ENCODE data around the gene RFTN1. TPM values are rescaled to one million over a fixed set of nuclear protein-coding genes. Genes with fewer than 3 reads are reported as not detected.

RFTN1 gene
- total RNA-seq, 1 donor from 2014 or later, result 21.2 TPM

DNA sequence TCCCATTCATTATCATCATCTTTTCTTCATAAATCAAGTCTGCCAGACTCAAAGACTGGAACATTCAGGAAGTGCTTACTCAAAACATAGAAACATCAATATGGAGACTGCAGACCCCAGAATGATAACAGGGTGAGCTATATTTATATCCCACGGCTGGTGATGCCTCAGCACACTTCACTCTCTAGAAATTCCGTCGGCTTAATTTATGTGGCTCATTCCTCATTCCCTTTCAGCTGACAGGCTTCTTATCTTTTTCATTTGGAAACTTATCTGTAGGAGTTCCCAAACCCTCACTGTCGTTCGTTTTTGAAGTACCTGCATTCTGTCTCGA, 45.5 kb downstream of the RFTN1 start:
- DNase-seq (ENCODE audit: low spot score), result no peak

DNA sequence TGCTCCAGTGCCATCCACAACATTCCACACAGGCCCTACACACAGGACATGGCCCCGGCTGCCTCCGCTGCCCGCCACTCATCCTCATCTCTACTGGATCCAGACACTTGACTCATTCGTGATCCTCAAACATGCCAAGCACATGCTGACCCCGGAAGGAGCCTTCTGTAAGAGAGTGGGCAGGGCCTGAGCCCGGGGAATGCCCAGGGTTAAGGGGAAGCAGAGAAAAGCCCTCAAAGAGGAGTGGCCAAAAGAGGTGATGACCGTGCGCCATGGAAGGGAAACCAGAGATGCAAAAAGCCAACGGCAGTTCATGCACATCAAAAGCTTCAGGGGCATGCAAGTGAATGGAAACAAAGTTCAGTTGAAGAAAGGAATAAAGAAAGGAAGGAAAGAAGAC, 46.1 kb downstream of the RFTN1 start:
- no peak for DNase-seq (ENCODE audit: low spot score)

GRCh38 chr3:16466822-16467221, 46.7 kb downstream of the RFTN1 start:
- DNase-seq (ENCODE audit: low spot score), result no peak

GRCh38 chr3:16464511-16465148, 48.9 kb downstream of the RFTN1 start:
- no peak for DNase-seq (ENCODE audit: low spot score)

- DNase-seq (ENCODE audit: low spot score), result no peak
Measured at GRCh38 chr3:16463914-16464313, 49.6 kb downstream of the RFTN1 start.

DNA sequence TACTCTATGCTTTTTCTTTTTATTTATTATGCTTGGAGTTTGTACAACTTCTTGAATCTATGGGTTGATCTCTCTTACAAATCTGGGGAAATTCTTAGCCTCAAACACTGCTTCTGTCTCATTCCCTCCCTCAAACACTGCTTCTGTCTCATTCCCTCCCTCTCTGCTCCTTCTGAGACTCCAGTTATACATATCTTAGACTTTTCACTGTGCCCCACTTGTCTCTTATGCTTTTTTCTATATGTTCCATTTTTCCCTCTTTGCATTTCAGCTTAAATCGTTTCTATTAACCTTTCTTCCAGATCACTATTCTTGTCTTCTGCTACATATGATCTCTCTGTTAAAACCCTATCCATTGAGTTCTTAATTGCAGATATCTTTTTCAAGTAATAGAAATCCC, 50.4 kb downstream of the RFTN1 start:
- no peak for DNase-seq (ENCODE audit: low spot score)

- no peak for DNase-seq (ENCODE audit: low spot score)
Measured at GRCh38 chr3:16462679-16463078, 50.8 kb downstream of the RFTN1 start.

DNA sequence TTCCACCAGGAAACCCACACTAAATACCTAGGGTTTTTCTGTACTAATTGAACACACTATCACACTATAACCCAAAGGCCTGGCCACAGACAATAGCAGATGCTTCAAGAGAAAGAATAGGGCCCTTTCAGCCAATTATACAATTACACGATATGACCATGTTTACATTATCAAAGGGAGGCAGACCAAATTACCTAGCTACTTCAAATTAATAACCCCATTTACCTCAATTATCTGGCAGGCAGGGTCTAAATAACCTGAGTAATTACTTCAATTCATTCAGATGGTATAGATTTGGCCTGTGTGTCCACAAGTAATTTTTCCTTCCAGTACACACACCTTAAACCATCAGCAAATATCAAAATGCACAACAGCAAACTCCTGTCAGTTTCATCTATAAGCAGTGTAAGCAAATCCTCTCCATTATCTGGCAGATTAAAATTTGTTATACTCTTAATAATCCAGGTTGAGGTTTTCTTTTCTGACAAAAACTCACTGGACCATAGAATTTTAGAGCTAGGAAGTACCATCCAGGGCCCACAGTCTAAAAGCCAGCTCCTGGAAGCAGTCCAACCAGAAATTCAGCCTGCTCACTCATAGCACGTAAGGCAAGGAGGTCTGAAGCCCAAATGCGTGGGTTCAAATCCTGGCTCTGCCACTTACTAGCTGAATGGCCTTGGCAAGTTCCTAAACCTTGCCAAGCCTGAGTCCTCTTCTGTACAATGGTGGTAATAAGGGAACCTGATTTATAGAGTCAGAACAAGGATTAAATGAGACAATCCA, 51.8 kb downstream of the RFTN1 start:
- no peak for DNase-seq (ENCODE audit: low spot score)

GRCh38 chr3:16460886-16461285, 52.6 kb downstream of the RFTN1 start:
- no peak for DNase-seq (ENCODE audit: low spot score)

- DNase-seq (ENCODE audit: low spot score), result no peak
Measured at GRCh38 chr3:16460273-16460672, 53.2 kb downstream of the RFTN1 start.

GRCh38 chr3:16456784-16457415, 56.6 kb downstream of the RFTN1 start:
- peak; percentile 91 for DNase-seq (ENCODE audit: low spot score)

- no peak for DNase-seq (ENCODE audit: low spot score)
Measured at GRCh38 chr3:16455966-16456365, 57.5 kb downstream of the RFTN1 start.

DNA sequence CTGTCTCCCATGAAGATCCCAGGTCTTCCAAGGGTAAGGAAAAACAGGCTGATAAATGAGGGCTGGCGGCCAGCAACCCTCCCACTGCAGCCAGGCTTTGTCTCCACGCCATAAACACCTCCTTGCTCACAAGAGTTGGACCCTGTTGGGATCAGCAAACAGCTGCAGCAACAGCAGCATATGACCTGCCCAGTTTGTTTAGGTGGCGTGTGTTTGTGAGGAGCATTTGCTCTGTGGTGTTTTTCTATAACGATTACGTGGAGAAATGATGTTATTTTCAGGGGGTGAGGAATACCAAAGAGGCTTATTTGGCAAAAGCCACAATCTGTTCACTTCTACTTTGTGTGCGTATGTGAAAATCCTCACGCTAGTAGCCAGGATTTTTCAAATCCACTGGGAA, 58.5 kb downstream of the RFTN1 start:
- DNase-seq (ENCODE audit: low spot score), result no peak

DNA sequence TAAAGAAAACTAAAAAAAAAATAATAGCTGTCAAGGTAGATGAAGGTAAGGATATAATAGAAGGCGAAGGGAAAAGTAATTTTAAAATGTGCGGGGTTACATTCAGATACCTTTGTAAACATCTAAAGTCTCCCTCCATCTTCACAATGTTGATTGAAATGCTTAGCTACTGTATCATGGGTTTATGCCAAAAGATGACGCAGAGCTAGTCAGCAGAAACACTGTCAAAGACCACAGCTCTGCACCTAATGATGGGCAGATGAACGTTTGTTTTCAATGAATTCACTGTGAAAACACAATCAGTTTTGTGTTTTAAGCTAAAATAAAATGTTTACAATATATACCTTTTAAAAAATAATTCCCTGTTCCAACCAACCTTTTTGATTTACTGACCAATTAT, 61.2 kb downstream of the RFTN1 start:
- no peak for DNase-seq (ENCODE audit: low spot score)

- no peak for DNase-seq (ENCODE audit: low spot score)
Measured at GRCh38 chr3:16449369-16449768, 64.1 kb downstream of the RFTN1 start.

GRCh38 chr3:16448639-16449070, 64.8 kb downstream of the RFTN1 start:
- peak; percentile 85 for DNase-seq (ENCODE audit: low spot score)

GRCh38 chr3:16447135-16447534, 66.4 kb downstream of the RFTN1 start:
- DNase-seq (ENCODE audit: low spot score), result no peak

DNA sequence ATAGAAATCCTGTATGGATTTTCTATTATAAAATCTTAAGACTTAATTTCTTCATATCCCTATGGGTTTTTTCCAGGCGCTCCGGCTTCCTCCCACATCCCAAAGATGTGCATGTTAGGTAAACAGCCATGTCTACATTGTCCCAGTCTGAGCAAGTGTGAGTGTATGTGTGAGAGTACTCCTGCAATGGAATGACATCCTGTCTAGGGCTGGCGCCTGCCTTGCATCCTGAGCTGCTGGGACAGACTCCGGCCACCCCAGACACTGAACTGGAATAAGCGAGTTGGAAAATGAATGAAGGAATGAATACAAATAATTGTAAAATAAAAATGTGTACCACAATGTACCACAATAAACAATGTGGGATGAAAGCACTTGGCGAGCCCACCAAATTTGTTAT, 69.2 kb downstream of the RFTN1 start:
- DNase-seq (ENCODE audit: low spot score), result no peak

DNA sequence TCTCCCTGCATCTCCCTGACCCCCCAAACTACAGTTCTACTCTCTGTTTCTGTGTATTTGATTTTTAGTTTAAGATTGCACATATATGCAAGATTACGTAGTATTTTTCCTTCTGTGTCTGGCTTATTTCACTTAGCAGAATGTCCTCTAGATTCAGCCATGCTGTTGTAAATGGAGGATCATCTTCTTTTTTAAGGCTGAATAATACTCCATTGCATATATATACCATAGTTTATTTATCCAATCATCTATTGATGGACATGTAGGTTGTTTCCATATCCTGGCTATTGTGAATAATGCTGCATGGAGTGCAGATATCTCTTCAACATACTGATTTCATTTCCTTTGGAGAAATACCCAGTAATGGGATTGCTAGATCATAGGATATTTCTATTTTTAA, 70.8 kb downstream of the RFTN1 start:
- DNase-seq (ENCODE audit: low spot score), result no peak

- no peak for DNase-seq (ENCODE audit: low spot score)
Measured at GRCh38 chr3:16441371-16441875, 72.1 kb downstream of the RFTN1 start.

DNA sequence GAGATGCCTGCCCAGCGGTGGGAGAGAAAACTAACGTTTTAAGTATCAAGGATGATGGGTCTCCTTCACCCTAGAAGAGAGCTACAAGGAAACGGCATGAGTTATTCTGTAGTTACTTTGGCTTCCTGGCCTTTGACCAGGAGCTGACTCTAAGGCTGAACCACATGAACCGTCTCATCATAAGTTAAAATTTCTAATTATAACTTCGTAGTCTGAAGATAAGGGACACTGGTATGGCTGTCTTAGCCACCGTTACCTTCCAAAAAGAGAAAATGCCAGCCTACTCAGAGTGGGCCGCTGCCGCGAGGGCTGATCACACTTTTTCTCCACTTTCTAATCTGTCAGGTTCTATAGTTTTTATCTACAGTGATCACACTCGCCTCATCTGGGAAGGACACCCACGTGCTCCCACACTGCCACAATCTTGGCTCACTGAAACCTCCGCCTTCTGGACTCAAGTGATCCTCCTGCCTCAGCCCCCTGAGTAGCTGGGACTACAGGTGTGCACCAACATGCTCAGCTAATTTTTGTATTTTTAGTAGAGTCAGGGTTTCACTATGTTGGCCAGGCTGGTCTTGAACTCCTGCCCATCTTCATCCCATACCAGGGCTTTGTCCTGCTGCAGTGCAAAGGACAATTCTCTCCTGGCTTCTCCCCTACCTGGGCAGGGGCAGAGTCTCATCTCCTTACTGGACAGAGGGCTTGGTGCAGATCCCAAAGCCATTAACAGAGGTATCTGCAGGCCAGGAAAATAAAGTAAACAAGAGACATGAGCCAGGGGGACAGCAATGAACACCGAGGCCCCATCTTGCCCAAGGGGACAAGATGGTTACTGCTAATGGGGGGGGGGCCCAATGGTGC, 73.4 kb downstream of the RFTN1 start:
- DNase-seq (ENCODE audit: low spot score), result no peak

Measured in umbilical cord (tissue), 2 donors.